K562 (cell line): Measurements from ENCODE around the gene CAPN2. TPM values are rescaled to one million over a fixed set of nuclear protein-coding genes. Genes with fewer than 3 reads are reported as not detected.

ENCODE experiments used
- ATAC-seq: fragments of 200-7000 bp; cut with Tn5 transposase; 3 replicates; pipeline ENCODE4 v1.9.1; 2020; ENCODE audit warnings: moderate library complexity
- BruUV-seq: library from RNA; stranded (reverse); fragments of 400-500 nt; replicated peaks from 2 replicates; lab custom pipeline; 2021; lab: Mats Ljungman, UMichigan
- CTCF ChIA-PET: fragments of 300-600 bp; formaldehyde crosslinking; extraction: SDS; loops from one replicate; lab custom pipeline; 2021; ENCODE audit warnings: low intra/inter-chr PET ratio; lab: Yijun Ruan, JAX
- POLR2A ChIA-PET: fragments of 300-600, 350-650 bp; sonication (Branson Sonifier 250); formaldehyde crosslinking; extraction: SDS; loops from one replicate; lab custom pipeline; 2021; ENCODE audit warnings: antibody characterized with exemption, inconsistent platforms; lab: Yijun Ruan, JAX
- DNase-seq, 4 experiments: peaks; one replicate each; pipeline versions ENCODE4 v3.0.0 to v3.0.0-alpha.2; 2011 to 2018; ENCODE audit warnings: low spot score in 3 of 4, mixed read lengths in 3 of 4; ENCODE audit errors: extremely low read depth in 1 of 4
- FAIRE-seq: peaks from 2 replicates; lab custom pipeline; 2011; peaks lifted over from hg19 to GRCh38; lab: Jason Lieb, UNC
- H2AFZ ChIP-seq: 2 replicates; pipeline ENCODE4 v1.6.0; 2011; ENCODE audit warnings: low read depth, low read length, control low read depth, inconsistent platforms
- H3K27ac ChIP-seq: fragments of 200-600 bp; 3 replicates; pipeline ENCODE4 v1.8.0; 2011; ENCODE audit warnings: low read depth, mild to moderate bottlenecking, control low read depth, inconsistent platforms, low read length, moderate library complexity, mixed read lengths; ENCODE audit errors: extremely low read depth
- H3K27me3 ChIP-seq, 2 experiments: fragments of 300-600 bp in 1 of 2; 2 replicates in 1 of 2; 3 replicates in 1 of 2; pipeline versions ENCODE4 v1.6.0 to v1.8.0; 2011; ENCODE audit warnings: inconsistent platforms in 2 of 2, low read length in 2 of 2, mild to moderate bottlenecking in 1 of 2, mixed read lengths in 1 of 2, moderate library complexity in 1 of 2; ENCODE audit not compliant: control insufficient read depth in 2 of 2, insufficient read depth in 2 of 2
- H3K36me3 ChIP-seq: fragments of 300-600 bp; 3 replicates; pipeline ENCODE4 v1.8.0; 2011; ENCODE audit warnings: mild to moderate bottlenecking, low read length, inconsistent platforms; ENCODE audit not compliant: control insufficient read depth, insufficient read depth
- H3K4me1 ChIP-seq, 2 experiments: fragments of 200-600 bp in 1 of 2; replicated peaks in 1 of 2; 2 replicates in 1 of 2; 3 replicates in 1 of 2; pipeline versions ENCODE4 v1.5.1 to v1.8.0; 2011; ENCODE audit warnings: inconsistent platforms in 2 of 2, low read length in 2 of 2, mild to moderate bottlenecking in 1 of 2, mixed read lengths in 1 of 2, moderate library complexity in 1 of 2; ENCODE audit not compliant: control insufficient read depth in 2 of 2, insufficient read depth in 2 of 2
- H3K4me2 ChIP-seq: 2 replicates; pipeline ENCODE4 v1.6.1; 2011; ENCODE audit warnings: low read length, control low read depth, inconsistent platforms, mixed read lengths; ENCODE audit not compliant: insufficient read depth
- H3K4me3 ChIP-seq: fragments of 200-600 bp; sonication (generic), shearing (Covaris generic); 2 replicates; pipeline ENCODE4 v1.5.1; 2016; ENCODE audit warnings: control low read depth, inconsistent platforms
- H3K79me2 ChIP-seq: fragments of 200-600 bp; 3 replicates; pipeline ENCODE4 v1.8.0; 2011; ENCODE audit warnings: low read length, inconsistent platforms; ENCODE audit not compliant: control insufficient read depth, insufficient read depth
- H3K9ac ChIP-seq, 2 experiments: 2 replicates each; pipeline versions ENCODE4 v1.6.0 to v1.6.1; 2011; ENCODE audit warnings: low read depth in 2 of 2, low read length in 2 of 2, control low read depth in 1 of 2, inconsistent platforms in 1 of 2, mild to moderate bottlenecking in 1 of 2, mixed read lengths in 1 of 2; ENCODE audit not compliant: insufficient read depth in 1 of 2
- H3K9me1 ChIP-seq: one replicate; pipeline ENCODE4 v1.6.0; 2011; ENCODE audit warnings: inconsistent platforms, mild to moderate bottlenecking, low read length, moderate library complexity; ENCODE audit not compliant: control insufficient read depth, insufficient read depth
- H3K9me3 ChIP-seq: replicated peaks from 2 replicates; pipeline ENCODE4 v1.5.1; 2011; ENCODE audit warnings: low read depth, low read length, inconsistent platforms; ENCODE audit not compliant: control insufficient read depth, insufficient read depth
- H4K20me1 ChIP-seq: replicated peaks from 2 replicates; pipeline ENCODE4 v1.6.1; 2011; ENCODE audit warnings: low read length, inconsistent platforms, mixed read lengths; ENCODE audit not compliant: control insufficient read depth, insufficient read depth
- FOXK2 ChIP-seq, 2 experiments: fragments of 450-650 bp; IDR thresholded peaks in 1 of 2; conservative IDR thresholded peaks in 1 of 2; 2 replicates each; pipeline ENCODE4 v1.6.1; 2016; ENCODE audit warnings: low read depth in 2 of 2, mild to moderate bottlenecking in 1 of 2
- HDGF ChIP-seq: fragments of 450-650 bp; IDR thresholded peaks from 2 replicates; pipeline ENCODE4 v1.6.1; 2016
- HMG20A ChIP-seq: fragments of 450-650 bp; formaldehyde crosslinking; conservative IDR thresholded peaks from 2 replicates; pipeline ENCODE4 v1.4.0; 2020; ENCODE audit warnings: mild to moderate bottlenecking, mixed read lengths
- LARP7 ChIP-seq: fragments of 450-650 bp; IDR thresholded peaks from 2 replicates; pipeline ENCODE4 v1.6.1; 2016
- MYC ChIP-seq, 2 experiments: fragments of 250-450 bp in 1 of 2; sonication (Bioruptor Pico) in 1 of 2; IDR thresholded peaks; 2 replicates each; pipeline versions ENCODE4 v1.5.1 to v1.6.1; 2012 to 2021; ENCODE audit warnings: low read depth in 2 of 2, borderline replicate concordance in 1 of 2, improper control_type of control experiment in 1 of 2, low read length in 1 of 2, mild to moderate bottlenecking in 1 of 2, moderate library complexity in 1 of 2
- NFE2 ChIP-seq: IDR thresholded peaks from 2 replicates; pipeline ENCODE4 v1.6.1; 2014; ENCODE audit warnings: antibody characterized with exemption, low read depth
- NR2C2 ChIP-seq, 2 experiments: fragments of 200-800 bp in 1 of 2; sonication (Bioruptor generic) in 1 of 2; sonication (generic) in 1 of 2; formaldehyde crosslinking in 1 of 2; IDR thresholded peaks; 2 replicates each; pipeline versions ENCODE4 v1.6.1 to v1.8.0; 2016 to 2022; ENCODE audit warnings: mild to moderate bottlenecking in 1 of 2, missing compliant biosample characterization in 1 of 2, missing genetic modification characterization in 1 of 2, missing genetic modification reagents in 1 of 2
- RAD51 ChIP-seq: fragments of 450-650 bp; IDR thresholded peaks from 2 replicates; pipeline ENCODE4 v1.7.1; 2016; ENCODE audit warnings: low read depth, mild to moderate bottlenecking, borderline replicate concordance
- RBM22 ChIP-seq: fragments of 200-400 bp; formaldehyde crosslinking; IDR thresholded peaks from 2 replicates; pipeline ENCODE4 v1.6.1; 2018; ENCODE audit warnings: low read length, low read depth; ENCODE audit not compliant: poor library complexity, severe bottlenecking
- ZEB2 ChIP-seq: fragments of 450-650 bp; IDR thresholded peaks from 2 replicates; pipeline ENCODE4 v1.6.1; 2016
- ZFX ChIP-seq: sonication (generic); formaldehyde crosslinking; IDR thresholded peaks from 2 replicates; pipeline ENCODE4 v1.8.0; 2022; ENCODE audit warnings: mild to moderate bottlenecking, missing genetic modification reagents, moderate library complexity
- WGBS: fragments of 100-300 bp; shearing (Covaris generic); methylation state at CpG from one replicate; pipeline ENCODE4 v1.1.6; 2016; ENCODE audit warnings: low coverage, mixed read lengths; ENCODE audit not compliant: insufficient coverage; ENCODE audit errors: missing lambda C conversion rate; 5-methylcytosine and 5-hydroxymethylcytosine counted together
- in situ Hi-C: fragments of 300-500 bp; cut with MboI; formaldehyde crosslinking; loops from 4 replicates; pipeline ENCODE4 v1.15.0; 2018; ENCODE audit warnings: inconsistent platforms, mixed read lengths
- intact Hi-C: fragments of 100-400 bp; cut with micrococcal nuclease; formaldehyde crosslinking; loops from 2 replicates; pipeline ENCODE4 v1.14.2; 2022
- polyA plus RNA-seq, 8 experiments: library from polyadenylated mRNA; depleted of rRNA in 4 of 8; stranded (reverse) in 5 of 8; unstranded in 3 of 8; fragments of >200 nt; fragmentation: Nextera tagmentation in 2 of 8; fragmentation: Illumina TruSeq in 1 of 8; extraction: Ambion mirVana in 2 of 8; extraction: Trizol in 1 of 8; gene quantifications; 2 replicates each; pipeline versions ENCODE4 v1.2.1 to v1.2.3, GENCODE V29; 2011 to 2014; ENCODE audit warnings: inconsistent platforms in 1 of 8, missing spikeins in 1 of 8
- total RNA-seq, 7 experiments: library from RNA; depleted of rRNA in 6 of 7; stranded (reverse); fragments of >200 nt in 6 of 7; fragmentation: Illumina TruSeq in 2 of 7; extraction: Trizol in 2 of 7; gene quantifications; 2 replicates each; pipeline versions ENCODE4 v1.2.1 to v1.2.3, GENCODE V29; 2011 to 2021; ENCODE audit warnings: low replicate concordance in 1 of 7
- TF ChIP-seq, protein P1 (sequence below), 2 experiments: fragments of 450-650 bp; IDR thresholded peaks; 2 replicates each; pipeline ENCODE4 v1.6.1; 2016

Gene CAPN2
- total and polyA plus RNA-seq, 9 of the 15 experiments (the other 6 are each of a cell fraction or from before 2014, with no cell fraction given), result 24.6 to 157 (median 101) TPM

DNA sequence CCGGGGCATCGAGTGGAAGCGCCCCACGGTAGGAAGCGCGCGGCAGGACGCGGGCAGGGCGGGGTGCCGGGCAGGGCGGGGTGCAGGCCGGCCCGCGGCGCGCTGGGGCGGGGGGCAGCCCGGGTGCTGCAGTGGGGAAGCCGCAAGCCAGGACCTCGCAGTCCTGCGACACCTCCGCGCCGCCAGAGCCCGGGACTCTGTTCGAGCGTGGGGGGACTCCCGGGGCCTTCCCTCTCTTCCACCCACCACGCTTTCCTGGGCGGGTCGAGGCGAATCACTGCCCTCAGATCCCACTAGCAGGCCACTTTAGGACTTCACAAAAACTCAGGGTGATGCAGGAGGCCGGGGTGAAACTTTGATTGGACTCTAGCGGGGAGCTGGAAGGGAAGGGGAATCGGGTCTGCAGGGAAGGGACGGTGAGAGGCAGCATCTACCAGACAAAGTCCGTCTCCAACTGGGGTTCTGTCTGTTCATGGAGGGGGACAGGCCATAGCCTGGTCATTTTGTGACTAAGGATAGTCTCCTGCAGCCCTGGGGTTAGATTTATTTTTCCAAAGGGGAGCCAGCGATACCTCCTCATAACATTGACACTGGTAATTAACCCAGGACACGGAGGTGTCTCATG, 623 bp downstream of the CAPN2 start (continued):
- TF ChIP-seq HMG20A (CRISPR knock-in tag) (no peak), LARP7 (no peak), RBM22 (peak; percentile 2), NR2C2 (CRISPR knock-in tag; IDR thresholded peaks at IDR 0.05) (no peak), NR2C2 (tag; IDR thresholded peaks at IDR 0.05) (peak; percentile 10; the same call in 1 of the 2 replicates)
- TF ChIP-seq, protein P1, sequence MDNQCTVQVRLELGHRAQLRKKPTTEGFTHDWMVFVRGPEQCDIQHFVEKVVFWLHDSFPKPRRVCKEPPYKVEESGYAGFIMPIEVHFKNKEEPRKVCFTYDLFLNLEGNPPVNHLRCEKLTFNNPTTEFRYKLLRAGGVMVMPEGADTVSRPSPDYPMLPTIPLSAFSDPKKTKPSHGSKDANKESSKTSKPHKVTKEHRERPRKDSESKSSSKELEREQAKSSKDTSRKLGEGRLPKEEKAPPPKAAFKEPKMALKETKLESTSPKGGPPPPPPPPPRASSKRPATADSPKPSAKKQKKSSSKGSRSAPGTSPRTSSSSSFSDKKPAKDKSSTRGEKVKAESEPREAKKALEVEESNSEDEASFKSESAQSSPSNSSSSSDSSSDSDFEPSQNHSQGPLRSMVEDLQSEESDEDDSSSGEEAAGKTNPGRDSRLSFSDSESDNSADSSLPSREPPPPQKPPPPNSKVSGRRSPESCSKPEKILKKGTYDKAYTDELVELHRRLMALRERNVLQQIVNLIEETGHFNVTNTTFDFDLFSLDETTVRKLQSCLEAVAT (IDR thresholded peaks at IDR 0.05), result peak in 1 of 2 experiments; percentile 10; a peak in 1 of 4 replicates

DNA sequence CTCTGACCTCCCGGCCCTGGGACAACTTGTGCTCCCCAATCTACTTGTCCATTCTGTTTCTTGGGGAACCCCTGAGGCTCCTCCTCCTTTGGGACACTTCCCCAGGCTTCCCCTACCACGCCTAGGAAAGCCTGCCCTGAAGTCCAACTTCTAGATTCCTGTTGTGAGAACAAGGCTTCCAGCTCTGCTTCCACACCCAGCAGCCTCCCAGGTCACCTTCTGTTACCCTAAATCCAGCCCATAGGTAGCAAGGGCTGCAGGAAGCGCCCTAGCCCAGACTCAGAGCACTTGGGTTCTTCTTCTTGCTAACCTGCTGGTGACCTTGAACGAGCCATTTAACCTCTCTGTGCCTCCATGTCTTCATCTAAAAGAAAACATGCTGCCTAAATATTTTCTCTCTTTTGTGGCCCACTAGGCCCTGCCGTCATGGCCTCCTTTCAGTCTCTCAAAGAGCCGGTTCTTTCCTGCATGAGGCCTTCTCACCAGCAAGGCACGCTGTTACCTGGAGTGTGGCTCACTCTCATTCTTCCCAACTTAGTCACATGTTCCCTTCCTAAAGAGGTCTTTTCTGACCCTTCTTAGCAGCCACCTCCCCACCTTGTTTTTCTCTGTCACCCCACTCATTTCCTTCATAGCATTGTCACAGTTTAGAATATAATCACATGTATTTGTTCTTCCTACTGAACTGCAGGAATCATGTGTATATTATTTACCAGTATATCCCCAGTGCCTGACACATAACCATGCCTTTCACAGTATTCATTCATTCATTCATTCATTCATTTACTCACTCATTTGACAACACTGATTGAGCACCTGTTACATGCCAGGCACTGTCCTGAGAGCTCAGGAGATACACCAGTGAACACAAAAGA, 1.4 kb downstream of the CAPN2 start:
- H2AFZ ChIP-seq, result peak overlapping the region; percentile 92
- DNase-seq (peak; percentile 41 to 57 (median 48)), FAIRE-seq (no peak), ATAC-seq (0 out of 3 replicates have a peak, but pooled peaks have one; percentile 0)
- H3K27me3 ChIP-seq, result no peaks in the 10 kb centered on the region
- intact Hi-C loops (no loop called here), in situ Hi-C loops (loop anchor here (25.0 kb wide), 1 partner anchor 199 kb away; no protein-coding TSS in a partner anchor)
- H3K4me3 ChIP-seq, result peak overlapping the region; percentile 75
- H4K20me1 ChIP-seq, result no peaks in the 10 kb centered on the region
- CTCF ChIA-PET, result no interaction called here
- peak overlapping the region; percentile 89 for H3K27ac ChIP-seq
- no TSS peak for BruUV-seq
- peaks cover 46% of the 10 kb centered on the region for H3K79me2 ChIP-seq
- POLR2A ChIA-PET, result interaction anchor here (0.6 to 1.0 kb wide), 4 partner anchors 7 to 651 kb away, joined by 3 read pairs; no protein-coding TSS in a partner anchor
- no peaks in the 10 kb centered on the region for H3K9me1 ChIP-seq
- H3K4me1 ChIP-seq, result peaks cover 45 to 57% of the 10 kb centered on the region in 2 experiments
- WGBS, result 23% methylated on average over 7 of the region's 7 CpGs
- peaks cover 32% of the 10 kb centered on the region for H3K36me3 ChIP-seq
- peak overlapping the region; percentile 87 to 98 for H3K9ac ChIP-seq
- peak overlapping the region; percentile 88 for H3K4me2 ChIP-seq
- H3K9me3 ChIP-seq, result no peaks in the 10 kb centered on the region
- TF ChIP-seq FOXK2 (conservative IDR thresholded peaks at IDR 0.05 in 1 of 2, IDR thresholded peaks at IDR 0.05 in 1 of 2; ENCODE audit: low read depth in 2 of 2), result peak in 1 of 2 experiments; percentile 20; a peak in 1 of 4 replicates
- TF ChIP-seq NFE2, result no peak
- TF ChIP-seq, protein P1 (IDR thresholded peaks at IDR 0.05), result peak in 1 of 2 experiments; percentile 13; a peak in 1 of 4 replicates
- TF ChIP-seq MYC (IDR thresholded peaks at IDR 0.05; ENCODE audit: low read depth, low read length), result no peak
- TF ChIP-seq MYC (CRISPR knock-in tag; IDR thresholded peaks at IDR 0.05; ENCODE audit: borderline replicate concordance, low read depth), result 0 out of 2 replicates have a peak, but pooled peaks have one; percentile 21
- TF ChIP-seq HDGF, result peak; percentile 31; the same call in 1 of the 2 replicates
- TF ChIP-seq ZEB2, result peak; percentile 12; the same call in 1 of the 2 replicates
- TF ChIP-seq ZFX (CRISPR knock-in tag), result peak; percentile 56; the same call in 1 of the 2 replicates
- peak; percentile 22; the same call in 1 of the 2 replicates for TF ChIP-seq RAD51
